HG03439 (cell line): ENCODE results near the gene DPY19L3.
"Not testable (repeated sequence)": the region's sequence is repeated elsewhere in the genome, so short reads cannot be mapped to it uniquely, and the experiment has no call there.

ENCODE experiments used
- ATAC-seq: cut with Tn5 transposase; IDR thresholded peaks from one replicate; pipeline ENCODE4 v1.9.1; 2021; ENCODE audit warnings: mild to moderate bottlenecking, moderate library complexity; ENCODE audit not compliant: unreplicated experiment

Gene DPY19L3

GRCh38 chr19:32405431-32406160 is at the start of gene DPY19L3:
DPY19L3 (plus strand) TSS chr19:32405770; CDS start chr19:32408254, 2,484 bp downstream.
- ATAC-seq = peak; percentile 95

GRCh38 chr19:32357720-32358119 is 47.9 kb upstream of the DPY19L3 start:
- no peak for ATAC-seq

GRCh38 chr19:32358321-32358720 is 47.2 kb upstream of the DPY19L3 start:
- no peak for ATAC-seq

GRCh38 chr19:32359581-32359980 is 46.0 kb upstream of the DPY19L3 start:
- no peak for ATAC-seq

- no peak for ATAC-seq
Observed at GRCh38 chr19:32361574-32362317, 43.8 kb upstream of the DPY19L3 start.

- ATAC-seq = no peak
Observed at GRCh38 chr19:32362318-32362691, 43.3 kb upstream of the DPY19L3 start.

GRCh38 chr19:32363175-32363574 is 42.4 kb upstream of the DPY19L3 start:
- no peak for ATAC-seq

- ATAC-seq = no peak
Observed at GRCh38 chr19:32363632-32364031, 41.9 kb upstream of the DPY19L3 start.

- no peak for ATAC-seq
Observed at GRCh38 chr19:32364040-32364439, 41.5 kb upstream of the DPY19L3 start.

GRCh38 chr19:32367063-32367462 is 38.5 kb upstream of the DPY19L3 start:
- ATAC-seq = no peak

GRCh38 chr19:32367948-32368536 is 37.5 kb upstream of the DPY19L3 start:
- ATAC-seq = no peak

- no peak for ATAC-seq
Observed at GRCh38 chr19:32368787-32369186, 36.8 kb upstream of the DPY19L3 start.

GRCh38 chr19:32372726-32373517 is 32.6 kb upstream of the DPY19L3 start:
- ATAC-seq = no peak

- ATAC-seq = no peak
Observed at GRCh38 chr19:32373585-32374295, 31.8 kb upstream of the DPY19L3 start.

- ATAC-seq = not testable (repeated sequence)
Observed at GRCh38 chr19:32374362-32374761, 31.2 kb upstream of the DPY19L3 start.

- not testable (repeated sequence) for ATAC-seq
Observed at GRCh38 chr19:32377088-32377487, 28.5 kb upstream of the DPY19L3 start.

- ATAC-seq = no peak
Observed at GRCh38 chr19:32380269-32380668, 25.3 kb upstream of the DPY19L3 start.

- ATAC-seq = no peak
Observed at GRCh38 chr19:32387701-32388392, 17.7 kb upstream of the DPY19L3 start.

- no peak for ATAC-seq
Observed at GRCh38 chr19:32388393-32388855, 17.1 kb upstream of the DPY19L3 start.

GRCh38 chr19:32392901-32393300 is 12.7 kb upstream of the DPY19L3 start:
- no peak for ATAC-seq
